Dermis blood vessel endothelial cell (primary cell): ENCODE data around the gene HDGFL1. TPM values are rescaled to one million over a fixed set of nuclear protein-coding genes. Genes with fewer than 3 reads are reported as not detected.

ENCODE experiments used
- DNase-seq: peaks from one replicate; pipeline ENCODE4 v3.0.0; 2010
- total RNA-seq: library from RNA; depleted of rRNA; stranded (reverse); fragments of >200 nt; gene quantifications from 2 replicates; pipeline ENCODE4 v1.2.3, GENCODE V29; 2014

HDGFL1 gene
- not detected in 2 replicates for total RNA-seq

DNA sequence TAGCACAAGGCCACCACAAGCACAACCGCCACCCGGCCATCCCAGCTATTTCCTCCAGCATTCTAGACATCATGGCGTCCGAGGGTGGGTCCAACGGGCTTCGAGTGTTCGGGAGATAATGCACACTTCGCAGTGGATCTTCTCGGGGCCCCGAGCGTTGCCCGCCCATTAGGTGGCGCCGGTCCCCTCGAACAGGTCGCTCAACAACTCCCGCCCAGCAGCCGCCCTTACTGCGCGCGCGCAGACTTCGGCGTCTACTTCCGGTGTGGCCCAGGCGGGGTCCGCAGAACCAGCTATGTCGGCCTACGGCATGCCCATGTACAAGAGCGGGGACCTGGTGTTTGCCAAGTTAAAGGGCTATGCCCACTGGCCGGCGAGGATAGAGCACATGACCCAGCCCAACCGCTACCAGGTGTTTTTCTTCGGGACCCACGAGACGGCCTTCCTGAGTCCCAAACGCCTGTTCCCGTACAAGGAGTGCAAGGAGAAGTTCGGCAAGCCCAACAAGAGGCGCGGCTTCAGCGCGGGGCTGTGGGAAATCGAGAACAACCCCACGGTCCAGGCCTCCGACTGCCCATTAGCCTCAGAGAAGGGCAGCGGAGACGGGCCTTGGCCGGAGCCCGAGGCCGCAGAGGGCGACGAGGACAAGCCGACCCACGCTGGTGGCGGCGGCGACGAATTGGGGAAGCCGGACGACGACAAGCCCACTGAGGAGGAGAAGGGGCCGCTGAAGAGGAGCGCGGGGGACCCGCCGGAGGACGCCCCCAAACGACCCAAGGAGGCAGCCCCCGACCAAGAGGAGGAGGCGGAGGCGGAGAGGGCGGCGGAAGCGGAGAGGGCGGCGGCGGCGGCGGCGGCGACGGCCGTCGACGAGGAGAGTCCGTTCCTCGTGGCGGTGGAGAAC, at the start of gene HDGFL1:
Gene HDGFL1, plus strand, starts transcription at position 286 of the 904 bp plus-strand sequence. Its CDS starts 10 bp downstream, at position 296.
- DNase-seq = no peak

DNA sequence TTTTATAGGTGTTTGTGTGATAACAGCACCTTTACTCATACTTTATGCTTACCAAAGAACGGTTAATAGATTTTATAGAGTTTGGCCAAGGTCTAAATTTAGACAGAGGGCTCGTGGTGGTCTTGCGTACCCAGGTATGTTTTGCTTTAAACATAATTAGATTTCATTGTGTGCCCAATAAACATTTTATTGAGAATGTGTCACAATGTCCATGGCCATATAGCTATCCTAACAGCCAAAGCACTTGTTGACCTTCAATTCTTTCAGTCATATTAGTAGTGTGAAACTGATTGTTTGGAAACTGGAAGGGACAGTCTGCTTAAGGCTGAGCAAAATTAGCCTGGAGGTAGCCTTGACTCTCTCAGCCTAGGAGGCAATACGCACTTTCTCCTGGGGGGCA, 48.3 kb upstream of the HDGFL1 start:
- no peak for DNase-seq

DNA sequence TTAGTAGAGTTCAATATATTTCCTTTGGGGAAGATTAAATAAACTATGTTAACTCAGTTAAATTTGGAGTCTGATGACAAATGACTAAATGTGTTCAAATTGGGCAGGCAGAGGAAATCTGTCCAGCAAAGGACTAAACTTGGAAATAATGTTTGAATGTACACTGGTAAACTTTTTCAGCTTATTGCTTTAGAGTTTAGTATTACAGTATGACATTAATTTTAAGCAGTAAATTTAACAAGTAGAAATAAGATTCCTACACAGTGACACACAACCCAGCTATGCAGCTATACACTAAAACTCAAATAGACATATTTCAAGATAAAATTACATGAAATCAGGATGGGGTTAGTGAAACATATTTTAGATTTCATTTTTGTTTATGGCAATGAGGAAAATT, 42.6 kb upstream of the HDGFL1 start:
- DNase-seq = no peak

DNA sequence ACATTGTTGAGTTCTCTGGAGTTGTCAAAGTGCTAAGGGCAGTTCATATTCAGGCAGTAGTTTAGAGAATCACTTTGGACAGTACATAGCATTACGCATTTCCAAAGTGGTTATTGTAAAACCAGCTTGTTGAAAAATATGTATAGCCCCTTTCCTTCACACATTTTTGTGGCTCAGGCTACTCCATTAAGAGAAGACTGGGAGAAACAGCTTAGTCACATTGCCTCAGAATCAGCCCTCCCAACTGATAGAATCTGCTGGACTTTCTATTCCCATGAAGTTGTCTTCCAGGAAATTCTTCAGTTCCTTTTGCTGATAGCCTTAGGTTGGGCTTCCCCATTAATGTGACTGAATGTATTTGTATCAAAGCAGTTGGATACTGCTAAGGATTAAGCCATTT, 39.5 kb upstream of the HDGFL1 start:
- DNase-seq = no peak

DNA sequence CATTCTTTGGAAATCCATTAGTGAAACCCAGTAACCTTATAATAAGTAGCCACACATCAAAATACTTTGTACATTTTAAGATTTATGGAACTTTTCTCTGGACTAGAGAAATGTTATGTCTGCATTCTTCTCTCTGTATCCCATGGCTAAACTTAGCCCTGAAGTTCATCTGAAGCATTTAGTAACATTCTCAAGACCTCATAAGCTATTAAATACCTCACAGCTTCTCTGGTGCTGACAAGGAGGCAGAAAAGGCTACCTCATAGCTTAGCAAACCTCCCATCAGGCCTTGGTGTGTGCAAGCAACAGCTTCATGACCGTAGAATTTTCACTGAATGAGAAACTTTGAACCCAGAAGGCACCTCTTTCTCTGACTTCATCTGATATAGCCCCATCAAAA, 38.9 kb upstream of the HDGFL1 start:
- DNase-seq = no peak

DNA sequence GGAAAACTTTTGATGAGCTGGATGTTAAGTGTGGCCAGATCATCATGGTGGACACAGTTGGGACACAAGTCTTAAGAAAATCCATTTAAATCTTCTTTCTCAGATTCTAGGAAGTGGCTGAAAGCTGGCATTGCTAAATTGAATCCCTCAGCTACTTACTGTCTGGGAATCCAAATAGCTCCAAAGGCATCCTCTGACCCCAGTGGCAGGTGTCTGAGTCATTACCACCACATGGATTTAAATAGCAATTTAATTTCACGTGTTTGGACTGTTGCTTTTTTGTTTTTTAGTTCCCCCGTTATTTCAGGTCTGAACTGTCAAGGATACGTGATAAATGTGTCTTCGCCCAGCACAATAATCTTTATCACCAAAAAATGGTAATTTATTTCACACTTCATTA, 33.2 kb upstream of the HDGFL1 start:
- DNase-seq = no peak

DNA sequence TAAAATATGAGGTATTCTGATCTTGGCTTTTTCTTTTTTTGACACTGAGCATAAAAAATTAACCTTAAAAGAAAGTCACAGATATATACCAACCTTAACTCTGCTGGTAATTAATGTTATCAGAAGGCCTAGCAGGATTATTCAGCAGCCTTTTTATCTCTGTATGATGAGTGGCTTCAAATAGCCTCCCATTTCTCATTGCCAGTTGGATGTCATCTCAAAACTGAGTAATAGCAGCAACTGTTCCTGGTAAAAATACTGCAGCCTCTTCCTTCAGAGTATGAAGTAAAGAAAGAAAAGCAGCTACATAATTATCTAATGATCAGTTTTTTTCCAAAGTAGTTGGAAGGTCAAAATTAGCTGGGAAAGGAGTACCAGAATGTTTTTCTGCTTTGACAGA, 24.9 kb upstream of the HDGFL1 start:
- no peak for DNase-seq

DNA sequence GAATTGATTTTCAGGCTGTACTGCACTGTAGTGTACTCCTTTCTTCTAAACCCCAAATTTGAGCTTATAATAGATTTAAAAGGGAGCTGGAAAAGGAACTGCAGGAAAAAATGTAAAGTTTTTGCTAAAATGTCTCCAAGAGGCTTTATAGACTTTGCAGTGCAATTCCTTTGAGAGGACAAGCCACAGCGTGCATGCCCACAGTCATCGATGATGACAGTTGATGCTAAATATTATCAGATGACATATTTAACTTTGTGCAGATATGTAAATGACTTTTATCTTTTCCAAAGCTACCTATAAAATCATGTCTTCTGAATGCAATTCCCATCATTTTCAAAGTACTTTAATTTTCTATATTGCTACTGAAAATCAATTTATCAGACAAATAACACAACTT, 24.3 kb upstream of the HDGFL1 start:
- DNase-seq = no peak

DNA sequence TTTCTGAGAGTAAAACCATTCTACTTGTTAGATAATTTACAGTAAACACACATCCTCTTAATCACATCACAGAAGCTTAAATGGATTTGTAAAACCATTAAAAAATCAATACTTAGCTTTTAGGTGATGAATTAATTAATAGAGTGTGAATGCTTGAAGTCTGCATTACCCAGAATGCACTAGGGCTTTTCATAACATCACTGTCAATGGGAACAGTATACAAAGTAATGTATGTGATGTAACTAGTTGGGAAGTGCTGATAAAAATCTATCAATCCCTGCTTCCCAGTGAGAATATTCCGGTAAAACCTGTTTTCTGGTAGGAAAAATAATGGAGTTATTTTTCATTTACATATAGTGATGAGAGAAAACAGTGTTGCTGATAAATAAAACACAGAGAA, 23.1 kb upstream of the HDGFL1 start:
- no peak for DNase-seq

DNA sequence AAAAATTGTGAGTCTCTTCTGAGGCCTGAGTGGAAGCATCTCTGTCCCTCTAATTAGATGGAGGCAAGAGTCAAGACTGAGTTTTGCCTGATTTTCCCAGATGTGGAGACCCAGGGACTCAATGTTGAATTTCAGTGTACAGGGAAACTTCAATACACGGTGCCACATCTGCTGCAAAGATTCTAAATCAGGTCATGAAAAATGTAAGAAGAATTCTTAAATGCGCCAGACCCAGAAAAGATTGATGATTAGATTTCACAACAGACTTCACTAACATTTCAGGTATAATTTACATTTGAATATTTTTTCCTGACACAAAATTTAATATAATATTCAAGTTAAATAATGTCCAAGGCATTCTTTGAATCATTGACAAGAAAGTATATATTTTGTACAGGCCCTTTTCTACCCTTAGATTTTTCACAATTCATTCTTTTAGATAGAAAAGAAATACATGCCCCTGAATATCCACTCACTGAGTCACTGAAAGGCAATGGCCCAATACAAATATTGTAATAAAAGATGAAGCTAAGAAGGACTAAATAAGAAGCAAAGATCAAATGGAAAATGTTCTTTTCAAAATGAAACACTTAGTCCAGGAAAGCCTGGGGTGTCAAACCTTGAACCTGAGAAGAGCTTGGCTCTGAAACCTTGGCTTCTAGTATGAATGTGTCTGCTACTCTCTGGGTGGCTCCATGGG, 18.2 kb upstream of the HDGFL1 start:
- no peak for DNase-seq

DNA sequence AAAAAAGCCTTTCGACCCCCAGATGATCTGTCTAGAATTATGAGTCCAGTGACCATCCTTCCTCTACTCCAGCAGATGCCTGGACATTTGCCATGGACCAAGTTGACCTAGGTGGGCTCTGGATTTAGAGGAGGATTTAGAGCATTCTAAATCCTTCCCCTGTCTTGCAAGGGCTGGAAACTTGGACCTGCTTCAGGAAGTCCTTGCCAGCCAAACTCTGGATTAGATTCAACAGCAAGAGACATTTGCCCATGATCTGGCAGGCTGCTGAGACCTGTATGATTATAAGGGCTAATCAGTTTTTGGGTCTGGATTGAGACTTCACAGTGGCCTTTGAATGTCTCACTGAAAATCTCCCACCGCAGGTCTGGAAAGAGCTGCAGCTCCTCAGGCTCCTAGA, 13.1 kb upstream of the HDGFL1 start:
- no peak for DNase-seq

DNA sequence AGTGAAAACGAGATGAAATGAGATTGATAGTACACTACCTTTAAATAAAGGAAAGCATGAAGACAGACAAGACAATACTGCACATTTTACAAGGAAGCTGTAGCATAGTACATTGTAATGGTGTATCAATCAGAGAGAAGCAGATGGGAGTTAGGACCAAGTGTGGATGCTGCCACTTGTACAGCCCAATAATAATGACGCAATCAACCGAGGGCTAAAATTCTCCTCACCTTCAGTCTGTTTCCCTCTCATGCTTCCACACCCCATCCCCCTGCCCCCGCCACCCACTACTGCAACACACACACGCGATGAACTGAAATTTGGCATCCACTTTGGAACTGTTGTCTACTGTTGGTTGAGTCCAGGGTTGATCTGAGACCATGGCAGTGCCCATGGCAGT, 12.4 kb upstream of the HDGFL1 start:
- DNase-seq = no peak

DNA sequence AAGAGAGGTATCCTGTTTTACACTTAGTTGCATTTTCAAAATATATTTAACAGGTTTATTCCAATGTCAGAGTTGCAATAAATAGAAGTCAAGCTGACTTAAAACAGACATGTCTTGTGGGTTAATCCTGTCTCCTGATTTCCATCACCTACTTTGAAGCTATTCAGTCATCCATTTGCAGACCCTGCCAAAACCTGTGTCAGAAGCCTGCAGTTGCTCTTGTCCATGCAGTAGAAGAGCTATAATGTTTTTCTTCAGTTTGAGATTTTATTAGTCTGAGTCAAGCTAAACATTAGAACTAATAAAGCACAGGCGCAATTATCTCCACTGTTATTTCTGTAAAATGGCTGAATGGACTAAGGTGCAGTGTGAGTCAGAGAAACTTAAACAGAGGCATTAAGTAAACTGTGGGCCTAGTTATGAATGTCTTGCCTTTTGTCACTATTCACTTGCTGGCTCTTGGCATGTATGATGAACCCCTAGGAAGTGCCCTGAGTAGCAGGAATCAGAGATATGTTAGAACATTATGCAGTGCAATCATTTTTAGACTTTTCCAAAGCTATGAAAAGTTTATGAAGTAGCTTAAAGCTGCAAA, 11.0 kb upstream of the HDGFL1 start:
- no peak for DNase-seq

DNA sequence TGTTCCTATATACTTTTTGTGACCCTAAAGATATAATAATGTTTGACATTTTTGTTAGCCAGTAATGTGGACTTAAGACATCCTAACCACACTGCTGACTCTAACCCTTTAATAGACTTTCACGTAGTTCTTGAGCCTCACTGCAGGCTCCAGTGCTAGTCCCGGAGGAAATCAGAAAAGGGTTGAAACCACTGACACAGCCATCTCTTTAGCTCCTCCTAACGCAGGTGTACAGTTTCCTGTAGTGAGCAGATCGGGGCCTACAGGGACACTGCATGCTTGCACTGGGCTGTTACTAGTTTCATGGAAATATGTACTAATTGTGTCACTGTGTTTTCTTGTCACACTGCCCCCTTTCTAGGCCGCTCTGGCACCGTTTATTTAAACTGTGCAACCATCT, 512 bp upstream of the HDGFL1 start:
- no peak for DNase-seq

DNA sequence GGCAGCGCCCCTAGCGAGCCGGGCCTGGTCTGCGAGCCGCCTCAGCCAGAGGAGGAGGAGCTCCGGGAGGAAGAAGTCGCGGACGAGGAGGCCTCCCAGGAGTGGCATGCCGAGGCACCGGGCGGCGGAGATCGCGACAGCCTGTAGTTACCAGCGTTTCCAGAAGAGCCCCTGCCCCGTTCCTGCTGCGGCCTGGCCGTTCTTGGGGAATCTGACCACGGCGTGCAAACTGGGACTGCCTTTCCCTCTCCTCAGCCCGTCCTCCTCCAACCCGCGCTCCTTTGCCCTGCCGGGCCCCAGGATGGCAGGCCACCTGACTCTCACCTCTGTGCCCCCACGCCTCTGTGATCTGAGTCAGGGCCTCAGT, 802 bp downstream of the HDGFL1 start:
- no peak for DNase-seq

DNA sequence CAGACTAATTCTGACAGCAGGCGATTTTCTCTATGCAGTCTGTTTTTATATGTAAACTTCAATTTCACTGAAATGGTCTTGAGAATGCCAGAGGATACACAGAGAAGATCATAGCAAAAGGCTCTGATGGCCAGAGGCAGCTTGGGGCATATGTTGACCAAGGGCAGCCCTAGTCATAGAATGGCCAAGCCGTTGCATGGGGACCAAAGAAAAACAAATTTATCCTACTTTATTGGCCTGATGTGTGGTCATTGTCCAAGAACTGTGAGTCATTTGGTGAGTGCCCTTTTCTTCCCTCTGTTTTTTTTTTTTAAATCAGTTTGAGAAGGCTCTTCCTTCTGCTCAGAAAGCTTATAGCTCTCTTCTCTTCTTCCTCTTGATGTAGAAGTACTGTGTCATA, 5.8 kb downstream of the HDGFL1 start:
- DNase-seq = peak; percentile 24

DNA sequence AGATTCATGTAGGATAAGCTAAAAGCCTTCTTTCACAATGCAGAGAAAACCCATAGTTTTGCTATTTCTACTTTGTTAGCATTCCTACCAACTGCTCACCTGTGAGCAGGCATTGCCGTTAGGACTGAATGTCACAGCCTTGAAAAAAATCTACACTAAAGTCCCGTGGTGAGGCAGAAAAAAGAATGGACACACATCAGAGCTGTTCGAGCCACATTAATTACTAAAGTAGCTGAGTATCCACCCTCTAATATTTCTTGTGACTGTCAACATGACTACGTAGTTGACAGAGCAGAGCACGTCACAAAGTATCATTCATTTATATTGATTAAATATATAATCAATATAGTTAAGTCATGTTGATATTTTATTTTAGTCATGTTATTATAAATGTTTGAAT, 10.1 kb downstream of the HDGFL1 start:
- DNase-seq = no peak

DNA sequence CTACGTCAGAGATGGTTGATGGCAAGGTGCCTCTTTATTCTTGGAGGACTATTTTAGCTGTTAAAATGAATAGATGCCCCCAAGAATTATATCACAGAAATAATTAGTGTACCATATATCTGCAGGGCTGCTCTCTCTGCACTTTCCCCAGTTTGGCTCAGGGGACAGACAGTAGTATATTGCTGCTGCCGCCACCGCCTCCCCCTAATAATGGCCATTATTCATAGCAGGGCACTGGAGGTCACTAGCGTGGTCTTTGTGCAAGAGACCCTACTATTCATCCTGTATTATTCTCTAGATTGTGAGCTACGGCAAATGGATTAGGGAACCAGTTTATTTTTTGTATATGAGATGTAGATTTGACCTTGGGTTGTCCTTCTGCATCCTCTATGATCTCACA, 11.0 kb downstream of the HDGFL1 start:
- DNase-seq = no peak

DNA sequence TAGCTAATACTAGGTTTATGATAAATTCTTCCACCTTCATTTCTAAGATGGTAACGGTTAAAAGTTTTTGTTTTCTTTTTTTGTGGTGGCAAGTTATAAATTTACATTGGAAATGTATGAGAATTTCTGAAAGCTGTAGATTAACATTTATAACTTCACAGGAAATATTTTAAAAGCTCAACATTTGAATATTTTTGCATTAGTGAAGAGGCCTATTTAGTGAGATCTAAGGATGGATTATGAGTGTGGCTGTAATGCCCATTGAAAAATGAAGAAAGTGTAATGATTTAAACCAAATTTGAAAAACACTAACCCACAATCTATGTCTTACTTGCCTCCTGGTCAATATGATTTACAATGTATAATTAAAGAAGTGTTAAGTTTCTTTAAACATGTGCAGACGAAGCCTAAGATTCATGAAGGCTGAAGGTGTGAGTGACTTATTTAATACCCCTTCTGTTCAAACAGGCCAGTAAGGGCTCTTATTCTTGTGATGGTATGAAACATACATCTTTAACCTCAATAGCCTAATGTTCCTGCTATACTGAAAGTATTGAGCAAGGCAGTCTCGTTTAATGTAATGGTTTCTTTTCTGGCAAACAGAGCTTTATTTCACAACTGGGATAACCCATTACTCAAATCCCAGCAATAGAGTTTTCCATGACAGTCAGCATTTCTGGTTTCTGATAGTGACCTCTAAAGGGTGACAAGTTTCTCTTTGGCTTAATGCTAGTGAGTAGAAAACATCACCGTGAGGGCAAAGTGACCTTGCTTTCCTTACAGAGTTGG, 13.2 kb downstream of the HDGFL1 start:
- no peak for DNase-seq

DNA sequence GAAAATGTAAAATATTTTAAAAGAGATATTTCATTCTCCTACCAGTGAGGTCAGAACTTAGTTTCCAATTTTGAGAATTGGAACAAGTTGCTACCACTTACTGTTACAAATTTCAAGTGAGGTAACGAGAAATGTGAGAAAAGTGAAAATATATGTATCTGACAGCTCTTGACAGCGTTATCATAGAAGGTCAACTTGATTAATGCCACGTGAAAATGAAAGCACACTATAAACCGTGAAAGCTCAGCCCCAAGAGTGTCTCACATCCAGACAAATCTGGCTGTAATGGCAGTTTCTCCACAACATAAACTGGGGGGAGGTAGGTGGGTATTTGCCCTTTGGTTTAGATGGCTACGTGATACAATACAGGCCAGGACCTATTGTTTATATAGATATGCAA, 13.9 kb downstream of the HDGFL1 start:
- DNase-seq = no peak

DNA sequence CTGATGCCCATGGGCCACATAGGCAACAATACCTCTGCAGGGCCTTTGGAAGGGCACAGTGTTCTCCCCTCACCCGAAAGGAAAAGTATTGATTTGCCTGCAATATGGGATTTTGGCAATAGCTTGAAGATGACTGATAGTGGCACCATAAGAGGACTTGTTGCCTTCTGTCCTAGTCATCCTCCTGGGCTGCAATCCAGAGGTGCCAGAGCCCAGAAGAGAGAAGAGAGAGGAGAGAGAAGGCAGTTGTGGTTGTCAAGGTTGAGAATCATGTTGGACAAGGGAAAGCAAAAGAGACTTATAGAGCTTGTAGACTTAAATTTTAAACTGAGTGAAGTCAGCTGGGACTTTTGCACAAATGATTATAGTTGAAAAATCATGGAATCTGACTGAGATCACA, 14.6 kb downstream of the HDGFL1 start:
- no peak for DNase-seq

DNA sequence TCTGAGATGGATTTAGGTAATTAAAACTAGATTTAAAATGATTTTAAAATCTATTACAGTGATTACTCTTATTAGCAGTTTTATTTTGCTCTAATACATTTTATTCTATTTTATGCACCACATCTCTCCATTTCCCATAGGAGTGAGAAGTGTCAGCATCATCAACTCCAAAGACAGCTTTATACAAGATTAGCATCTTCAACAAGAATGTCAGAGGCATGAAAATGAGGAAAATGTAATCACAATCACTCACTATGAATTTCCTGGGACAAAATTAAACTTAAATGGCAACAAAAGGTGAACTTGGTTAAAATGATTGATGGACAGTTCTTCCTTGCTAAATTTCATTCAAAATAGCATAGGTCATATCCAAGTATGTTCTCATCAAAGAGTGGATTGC, 19.8 kb downstream of the HDGFL1 start:
- no peak for DNase-seq

DNA sequence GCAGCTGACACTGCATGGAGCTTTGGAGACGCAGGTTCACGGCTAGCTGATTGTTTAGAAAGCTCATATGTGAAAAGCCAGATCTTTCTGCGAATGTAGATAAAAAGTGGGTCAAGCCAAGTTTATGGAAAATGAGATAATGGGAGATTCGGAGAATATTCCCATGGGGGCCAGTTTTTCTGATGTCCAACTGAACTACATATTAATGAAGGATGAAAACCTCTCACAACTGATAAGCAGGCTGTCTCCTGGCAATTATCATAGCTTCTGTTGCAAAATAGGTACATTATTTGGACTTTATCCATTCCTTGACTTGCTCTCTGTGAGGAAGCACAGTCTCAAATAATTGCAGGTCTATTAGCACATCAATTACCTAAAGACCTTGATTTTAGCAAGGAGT, 21.1 kb downstream of the HDGFL1 start:
- no peak for DNase-seq
